ENCODE measurements around the gene FAM83F. TPM values are rescaled to one million over a fixed set of nuclear protein-coding genes. Genes with fewer than 3 reads are reported as not detected.

FAM83F gene
- total RNA-seq, 1 experiment from 2014 or later = not detected

GRCh38 chr22:40044870-40045834 is 50.4 kb downstream of the FAM83F start:
- H3K27ac ChIP-seq = no peak overlapping the region
- peak in 1 of 2 experiments; percentile 29 for DNase-seq (ENCODE audit: low read depth in 1 of 2, low spot score in 2 of 2)

GRCh38 chr22:40046126-40046525 is 51.4 kb downstream of the FAM83F start:
- Histone ChIP-seq H3K4me1 (replicated peaks) (peaks cover 12% of the 10 kb centered on the region), H3K27ac (no peak overlapping the region), H3K27me3 (replicated peaks) (no peaks in the 10 kb centered on the region), H3K36me3 (no peaks in the 10 kb centered on the region), H3K9me3 (replicated peaks) (no peaks in the 10 kb centered on the region), H3K4me3 (no peak overlapping the region)
- DNase-seq (ENCODE audit: low read depth in 1 of 2, low spot score in 2 of 2) = no peak

More at GRCh38 chr22:40044870-40045834, 50.4 kb downstream of the FAM83F start:
- no peaks in the 10 kb centered on the region for H3K27me3 ChIP-seq (replicated peaks)
- no peaks in the 10 kb centered on the region for H3K36me3 ChIP-seq
- H3K4me3 ChIP-seq = peak overlapping the region; percentile 69
- no peaks in the 10 kb centered on the region for H3K9me3 ChIP-seq (replicated peaks)
- peaks cover 12% of the 10 kb centered on the region for H3K4me1 ChIP-seq (replicated peaks)

- no peaks in the 10 kb centered on the region for H3K36me3 ChIP-seq
- H3K9me3 ChIP-seq (replicated peaks) = no peaks in the 10 kb centered on the region
- H3K27me3 ChIP-seq (replicated peaks) = no peaks in the 10 kb centered on the region; the same call in 1 of the 2 replicates
- H3K4me1 ChIP-seq (replicated peaks) = peaks cover 7% of the 10 kb centered on the region
- no peak for DNase-seq (ENCODE audit: low read depth in 1 of 2, low spot score in 2 of 2)
- H3K27ac ChIP-seq = no peak overlapping the region
- no peak overlapping the region for H3K4me3 ChIP-seq
These were observed 55.5 kb downstream of the FAM83F start for GRCh38 chr22:40050258-40050657.

GRCh38 chr22:40051322-40051721 is 56.6 kb downstream of the FAM83F start:
- Histone ChIP-seq H3K9me3 (replicated peaks) (no peaks in the 10 kb centered on the region), H3K4me3 (no peak overlapping the region), H3K36me3 (no peaks in the 10 kb centered on the region), H3K27me3 (replicated peaks) (no peaks in the 10 kb centered on the region; the same call in 1 of the 2 replicates), H3K27ac (no peak overlapping the region), H3K4me1 (replicated peaks) (no peaks in the 10 kb centered on the region)
- no peak for DNase-seq (ENCODE audit: low read depth in 1 of 2, low spot score in 2 of 2)

- no peak overlapping the region for H3K4me3 ChIP-seq
- H3K4me1 ChIP-seq (replicated peaks) = no peaks in the 10 kb centered on the region
- no peaks in the 10 kb centered on the region for H3K36me3 ChIP-seq
- no peaks in the 10 kb centered on the region for H3K9me3 ChIP-seq (replicated peaks)
- no peaks in the 10 kb centered on the region; the same call in 1 of the 2 replicates for H3K27me3 ChIP-seq (replicated peaks)
- no peak overlapping the region for H3K27ac ChIP-seq
- DNase-seq (ENCODE audit: low read depth in 1 of 2, low spot score in 2 of 2) = no peak
These were observed 58.7 kb downstream of the FAM83F start for GRCh38 chr22:40053460-40053859.

- Histone ChIP-seq H3K27me3 (replicated peaks) (no peaks in the 10 kb centered on the region; the same call in 1 of the 2 replicates), H3K36me3 (no peaks in the 10 kb centered on the region), H3K27ac (no peak overlapping the region), H3K4me1 (replicated peaks) (no peaks in the 10 kb centered on the region), H3K9me3 (replicated peaks) (no peaks in the 10 kb centered on the region), H3K4me3 (no peak overlapping the region)
- no peak for DNase-seq (ENCODE audit: low read depth in 1 of 2, low spot score in 2 of 2)
These were observed 59.7 kb downstream of the FAM83F start for GRCh38 chr22:40054486-40054885.

- Histone ChIP-seq H3K27ac (no peak overlapping the region), H3K4me1 (replicated peaks) (no peaks in the 10 kb centered on the region), H3K36me3 (no peaks in the 10 kb centered on the region), H3K9me3 (replicated peaks) (no peaks in the 10 kb centered on the region), H3K4me3 (no peak overlapping the region), H3K27me3 (replicated peaks) (no peaks in the 10 kb centered on the region; the same call in 1 of the 2 replicates)
- DNase-seq (ENCODE audit: low read depth in 1 of 2, low spot score in 2 of 2) = no peak
These were observed 60.6 kb downstream of the FAM83F start for GRCh38 chr22:40055143-40055883.

- H3K27me3 ChIP-seq (replicated peaks) = no peaks in the 10 kb centered on the region; the same call in 1 of the 2 replicates
These were observed 61.4 kb downstream of the FAM83F start for GRCh38 chr22:40056154-40056553.

GRCh38 chr22:40056559-40056958 is 61.8 kb downstream of the FAM83F start:
- no peak overlapping the region for H3K27ac ChIP-seq
- H3K27me3 ChIP-seq (replicated peaks) = no peaks in the 10 kb centered on the region; the same call in 1 of the 2 replicates
- H3K4me3 ChIP-seq = no peak overlapping the region
- H3K36me3 ChIP-seq = no peaks in the 10 kb centered on the region
- no peak for DNase-seq (ENCODE audit: low read depth in 1 of 2, low spot score in 2 of 2)
- no peaks in the 10 kb centered on the region for H3K9me3 ChIP-seq (replicated peaks)
- no peaks in the 10 kb centered on the region for H3K4me1 ChIP-seq (replicated peaks)

More at GRCh38 chr22:40056154-40056553, 61.4 kb downstream of the FAM83F start:
- H3K27ac ChIP-seq = no peak overlapping the region
- no peaks in the 10 kb centered on the region for H3K36me3 ChIP-seq
- no peaks in the 10 kb centered on the region for H3K9me3 ChIP-seq (replicated peaks)
- no peak for DNase-seq (ENCODE audit: low read depth in 1 of 2, low spot score in 2 of 2)
- H3K4me3 ChIP-seq = no peak overlapping the region
- no peaks in the 10 kb centered on the region for H3K4me1 ChIP-seq (replicated peaks)

GRCh38 chr22:40057652-40058051 is 62.9 kb downstream of the FAM83F start:
- Histone ChIP-seq H3K4me3 (no peak overlapping the region), H3K4me1 (replicated peaks) (no peaks in the 10 kb centered on the region), H3K27me3 (replicated peaks) (no peaks in the 10 kb centered on the region; the same call in 1 of the 2 replicates), H3K9me3 (replicated peaks) (no peaks in the 10 kb centered on the region), H3K27ac (no peak overlapping the region), H3K36me3 (no peaks in the 10 kb centered on the region)
- no peak for DNase-seq (ENCODE audit: low read depth in 1 of 2, low spot score in 2 of 2)

- H3K36me3 ChIP-seq = no peaks in the 10 kb centered on the region
- no peak overlapping the region for H3K4me3 ChIP-seq
- H3K27me3 ChIP-seq (replicated peaks) = peaks cover 4% of the 10 kb centered on the region; the same call in 1 of the 2 replicates
- H3K4me1 ChIP-seq (replicated peaks) = no peaks in the 10 kb centered on the region
- H3K27ac ChIP-seq = no peak overlapping the region
- H3K9me3 ChIP-seq (replicated peaks) = no peaks in the 10 kb centered on the region
- no peak for DNase-seq (ENCODE audit: low read depth in 1 of 2, low spot score in 2 of 2)
These were observed 63.5 kb downstream of the FAM83F start for GRCh38 chr22:40058265-40058664.

GRCh38 chr22:40065981-40066380 is 71.2 kb downstream of the FAM83F start:
- Histone ChIP-seq H3K27ac (no peak overlapping the region), H3K9me3 (replicated peaks) (no peaks in the 10 kb centered on the region), H3K27me3 (replicated peaks) (0 out of 2 replicates have a peak, but pooled peaks cover 5% of the 10 kb centered on the region), H3K36me3 (no peaks in the 10 kb centered on the region), H3K4me1 (replicated peaks) (no peaks in the 10 kb centered on the region), H3K4me3 (no peak overlapping the region)
- no peak for DNase-seq (ENCODE audit: low read depth in 1 of 2, low spot score in 2 of 2)

GRCh38 chr22:40067639-40068038 is 72.9 kb downstream of the FAM83F start:
- no peaks in the 10 kb centered on the region for H3K4me1 ChIP-seq (replicated peaks)
- H3K27me3 ChIP-seq (replicated peaks) = 0 out of 2 replicates have a peak, but pooled peaks cover 5% of the 10 kb centered on the region
- H3K36me3 ChIP-seq = no peaks in the 10 kb centered on the region
- no peak overlapping the region for H3K4me3 ChIP-seq
- H3K27ac ChIP-seq = no peak overlapping the region
- no peak for DNase-seq (ENCODE audit: low read depth in 1 of 2, low spot score in 2 of 2)
- no peaks in the 10 kb centered on the region for H3K9me3 ChIP-seq (replicated peaks)
